ENCODE results near the gene RUVBL1. TPM values are rescaled to one million over a fixed set of nuclear protein-coding genes. Genes with fewer than 3 reads are reported as not detected.

RUVBL1 gene
- total RNA-seq, 8 experiments from 2014 or later = 38.9 to 156 (median 74.7) TPM

- no peak for ATAC-seq (replicated peaks in 6 of 8)
- Histone ChIP-seq H3K4me1 (replicated peaks in 1 of 2) (peaks cover 7 to 10% of the 10 kb centered on the region in 2 donors), H3K27ac (no peak overlapping the region), H3K4me3 (no peak overlapping the region)
- 6 to 57% (median 32%) methylated on average over 2 of the region's 2 CpGs; no CpG with 5 or more reads in 4 of the 10 experiments for WGBS, 10 experiments
- in situ Hi-C loops (cut with MboI; ENCODE audit: low pct_unique_long_range_greater_than_20kb in 2 of 9, low sequenced_read_pairs in 9 of 9, unreplicated experiment in 9 of 9) = no loop called here
These were observed 3.6 kb upstream of the RUVBL1 start for GRCh38 chr3:128127236-128127635.

GRCh38 chr3:128123156-128123537, 465 bp downstream of the RUVBL1 start:
- Histone ChIP-seq H3K27ac (peak overlapping the region; percentile 64 to 67), H3K4me3 (peak overlapping the region; percentile 66 to 79 (median 72)), H3K4me1 (replicated peaks in 1 of 2) (peaks cover 7 to 10% of the 10 kb centered on the region in 2 donors)
- in situ Hi-C loops (cut with MboI; ENCODE audit: low pct_unique_long_range_greater_than_20kb in 2 of 9, low sequenced_read_pairs in 9 of 9, unreplicated experiment in 9 of 9) = no loop called here
- ATAC-seq (replicated peaks in 6 of 8) = no peak
- WGBS, 10 experiments = 0 to 6% (median 0%) methylated on average over 2 to 12 of the region's 22 CpGs; no CpG with 5 or more reads in 2 of the 10 experiments

GRCh38 chr3:128122013-128122412, 1.6 kb downstream of the RUVBL1 start:
- in situ Hi-C loops (cut with MboI; ENCODE audit: low pct_unique_long_range_greater_than_20kb in 2 of 9, low sequenced_read_pairs in 9 of 9, unreplicated experiment in 9 of 9) = no loop called here
- Histone ChIP-seq H3K27ac (no peak overlapping the region), H3K4me1 (replicated peaks in 1 of 2) (peaks cover 7 to 10% of the 10 kb centered on the region in 2 donors), H3K4me3 (no peak overlapping the region)
- WGBS, 10 experiments = 100% methylated on average over 1 of the region's 1 CpG; no CpG with 5 or more reads in 3 of the 10 experiments
- no peak for ATAC-seq (replicated peaks in 6 of 8)

DNA sequence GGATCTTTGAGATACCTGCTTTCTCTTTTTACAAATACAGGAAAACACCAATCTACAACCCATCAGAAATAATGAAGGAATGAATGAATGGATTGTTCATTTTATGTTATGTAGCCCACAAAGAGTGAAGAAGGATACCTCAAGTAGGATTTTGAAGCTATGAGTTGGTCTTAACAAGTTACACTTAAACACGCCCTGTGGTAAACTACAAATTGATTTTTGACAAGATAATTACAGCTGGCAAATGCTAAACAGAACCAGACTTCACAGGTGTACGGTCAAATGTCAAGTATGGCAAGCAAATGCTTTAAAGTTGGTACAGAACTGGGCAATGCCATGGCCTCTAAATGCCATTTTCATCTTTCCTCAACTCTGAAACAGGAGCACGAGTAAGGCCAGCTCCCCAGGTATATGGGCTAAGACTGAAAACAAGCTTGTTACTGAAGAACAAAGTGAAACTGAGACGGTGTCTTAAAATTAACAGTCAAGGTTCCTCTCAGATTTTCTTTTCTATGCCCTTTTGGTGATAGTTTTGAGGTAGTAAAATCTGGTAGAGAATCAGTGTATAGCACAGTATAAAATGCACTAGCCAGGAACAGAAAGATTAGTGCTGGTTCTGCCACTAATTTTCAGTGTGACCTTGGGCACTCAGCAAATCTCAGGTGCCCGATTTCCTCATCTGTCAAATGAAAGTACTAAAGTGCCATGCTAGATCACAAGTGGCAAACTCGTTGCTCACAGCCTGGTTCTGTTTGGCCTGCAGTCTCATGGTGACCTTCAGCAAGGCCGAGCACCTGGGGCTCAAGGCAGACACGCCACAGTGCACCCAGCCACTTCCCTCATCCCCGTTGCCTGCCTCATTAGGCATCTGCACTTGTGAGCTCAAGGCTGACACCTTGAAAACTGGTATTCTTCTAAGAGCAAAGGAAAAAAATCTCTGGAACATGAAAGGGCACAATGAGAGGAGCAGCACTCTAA, 9.5 kb downstream of the RUVBL1 start:
- Histone ChIP-seq H3K4me3 (no peak overlapping the region), H3K27ac (no peak overlapping the region), H3K4me1 (replicated peaks in 1 of 2) (no peaks in the 10 kb centered on the region)
- 83 to 100% (median 90%) methylated on average over 1 to 8 of the region's 9 CpGs; no CpG with 5 or more reads in 1 of the 10 experiments for WGBS, 10 experiments
- no peak for ATAC-seq (replicated peaks in 6 of 8)
- in situ Hi-C loops (cut with MboI; ENCODE audit: low pct_unique_long_range_greater_than_20kb in 2 of 9, low sequenced_read_pairs in 9 of 9, unreplicated experiment in 9 of 9) = no loop called here

DNA sequence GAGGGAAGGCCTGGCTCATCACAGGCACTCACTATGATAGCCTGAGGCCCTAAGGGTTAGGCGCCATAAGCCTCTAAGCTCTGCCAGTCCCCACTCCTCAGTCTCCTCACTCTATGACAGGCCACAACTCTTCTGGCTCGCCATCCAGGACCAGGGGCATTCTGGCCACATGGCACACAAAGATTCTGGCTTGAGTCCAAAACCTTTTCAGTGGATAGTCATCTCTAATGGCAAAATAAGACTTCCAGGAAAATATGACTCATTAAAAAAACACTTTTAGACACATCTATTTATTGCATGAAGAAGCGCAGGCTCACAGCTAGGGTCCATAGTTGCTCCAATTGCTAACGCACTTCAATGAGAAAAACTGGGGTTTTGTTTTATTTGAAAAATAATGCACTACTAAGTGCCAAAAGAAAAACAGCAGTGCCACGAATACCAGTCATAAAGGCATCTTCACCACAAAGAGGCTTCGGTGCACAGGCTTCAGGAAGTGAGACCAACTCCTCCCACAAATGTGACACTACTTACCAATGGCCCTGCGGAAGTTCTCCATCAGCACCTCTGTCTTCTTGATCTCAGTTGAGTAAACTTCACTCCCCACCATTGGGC, 11.1 kb downstream of the RUVBL1 start:
- Histone ChIP-seq H3K4me3 (no peak overlapping the region), H3K4me1 (replicated peaks in 1 of 2) (no peaks in the 10 kb centered on the region), H3K27ac (no peak overlapping the region)
- WGBS, 10 experiments = 73 to 100% (median 91%) methylated on average over 1 to 6 of the region's 7 CpGs
- in situ Hi-C loops (cut with MboI; ENCODE audit: low pct_unique_long_range_greater_than_20kb in 2 of 9, low sequenced_read_pairs in 9 of 9, unreplicated experiment in 9 of 9) = no loop called here
- peak in 5 of 8 experiments; percentile 21 to 83 (median 52) for ATAC-seq (replicated peaks in 6 of 8)

DNA sequence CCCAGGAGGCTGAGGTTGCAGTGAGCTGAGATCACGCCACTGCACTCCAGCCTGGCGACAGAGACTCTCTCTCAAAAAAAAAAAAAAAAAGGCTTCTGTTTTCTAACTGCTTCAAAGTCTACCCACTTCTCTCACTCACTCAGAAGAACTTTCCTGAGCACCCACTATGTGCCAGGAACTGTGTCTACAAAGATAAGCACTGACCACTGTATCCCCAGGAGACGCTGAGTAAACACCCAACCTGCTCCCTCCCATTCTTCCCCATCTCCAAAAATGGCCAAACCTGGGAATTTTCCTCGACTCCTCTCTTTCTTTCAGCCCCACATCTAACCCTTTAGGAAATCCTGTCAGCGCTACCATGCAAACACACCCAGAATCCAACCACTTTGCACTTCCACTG, 12.5 kb downstream of the RUVBL1 start:
- no peak for ATAC-seq (replicated peaks in 6 of 8)
- no peak overlapping the region for H3K27ac ChIP-seq
- in situ Hi-C loops (cut with MboI; ENCODE audit: low pct_unique_long_range_greater_than_20kb in 2 of 9, low sequenced_read_pairs in 9 of 9, unreplicated experiment in 9 of 9) = no loop called here
- H3K4me3 ChIP-seq = no peak overlapping the region
- WGBS, 10 experiments = 80 to 100% (median 100%) methylated on average over 1 to 5 of the region's 5 CpGs; no CpG with 5 or more reads in 3 of the 10 experiments
- no peaks in the 10 kb centered on the region for H3K4me1 ChIP-seq (replicated peaks in 1 of 2)

GRCh38 chr3:128107834-128108233, 15.8 kb downstream of the RUVBL1 start:
- H3K27ac ChIP-seq = no peak overlapping the region
- H3K4me3 ChIP-seq = no peak overlapping the region
- H3K4me1 ChIP-seq (replicated peaks in 1 of 2) = peaks cover 0 to under 1% of the 10 kb centered on the region in 2 donors
- in situ Hi-C loops (cut with MboI; ENCODE audit: low pct_unique_long_range_greater_than_20kb in 2 of 9, low sequenced_read_pairs in 9 of 9, unreplicated experiment in 9 of 9) = no loop called here
- peak in 3 of 8 experiments; percentile 38 to 90 (median 45) for ATAC-seq (replicated peaks in 6 of 8)
- 60 to 100% (median 88%) methylated on average over 1 to 7 of the region's 8 CpGs for WGBS, 10 experiments

DNA sequence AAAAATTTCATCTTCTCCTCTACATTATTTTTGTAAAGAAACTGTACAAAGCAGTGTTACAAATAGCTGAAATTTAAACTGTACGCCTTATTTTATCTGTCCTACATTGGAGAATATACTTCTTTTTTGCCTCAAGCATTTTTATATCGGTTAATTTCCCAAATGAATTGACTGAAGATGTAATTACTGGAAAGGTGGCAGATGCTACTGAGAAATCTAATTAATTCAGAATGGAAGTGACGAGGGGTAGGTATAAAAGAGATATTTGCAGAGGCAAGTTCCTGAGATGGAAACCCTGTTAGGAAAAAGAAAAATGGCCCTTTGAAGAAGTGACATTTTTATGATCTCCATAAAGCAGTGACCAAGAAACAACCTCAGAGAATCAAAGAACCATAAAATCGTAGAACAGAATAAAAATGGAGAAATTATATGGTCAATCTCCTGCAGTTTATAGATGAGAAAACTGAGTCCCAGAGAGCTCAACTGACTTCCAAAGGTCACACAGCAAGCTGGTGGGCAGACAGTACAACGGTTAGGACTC, 20.4 kb downstream of the RUVBL1 start:
- ATAC-seq (replicated peaks in 6 of 8) = no peak

GRCh38 chr3:128100638-128101037, 23.0 kb downstream of the RUVBL1 start:
- Histone ChIP-seq H3K4me3 (no peak overlapping the region), H3K27ac (no peak overlapping the region)

More for the DNA sequence above, 20.4 kb downstream of the RUVBL1 start:
- no peak overlapping the region for H3K27ac ChIP-seq
- in situ Hi-C loops (cut with MboI; ENCODE audit: low pct_unique_long_range_greater_than_20kb in 2 of 9, low sequenced_read_pairs in 9 of 9, unreplicated experiment in 9 of 9) = no loop called here
- peaks cover 8 to 10% of the 10 kb centered on the region in 2 donors for H3K4me1 ChIP-seq (replicated peaks in 1 of 2)
- H3K4me3 ChIP-seq = no peak overlapping the region
- 48 to 100% (median 80%) methylated on average over 2 to 5 of the region's 5 CpGs for WGBS, 10 experiments

GRCh38 chr3:128100161-128100560, 23.5 kb downstream of the RUVBL1 start:
- in situ Hi-C loops (cut with MboI; ENCODE audit: low pct_unique_long_range_greater_than_20kb in 2 of 9, low sequenced_read_pairs in 9 of 9, unreplicated experiment in 9 of 9) = no loop called here
- Histone ChIP-seq H3K4me1 (replicated peaks in 1 of 2) (peaks cover 8 to 10% of the 10 kb centered on the region in 2 donors), H3K27ac (peak overlapping the region in 1 of 2 donors; percentile 13), H3K4me3 (no peak overlapping the region)
- 55 to 100% methylated on average over 3 of the region's 3 CpGs; no CpG with 5 or more reads in 8 of the 10 experiments for WGBS, 10 experiments
- peak in 5 of 8 experiments; percentile 53 to 85 (median 70) for ATAC-seq (replicated peaks in 6 of 8)

More at GRCh38 chr3:128100638-128101037, 23.0 kb downstream of the RUVBL1 start:
- WGBS, 10 experiments = 84 to 100% (median 100%) methylated on average over 1 to 2 of the region's 2 CpGs; no CpG with 5 or more reads in 5 of the 10 experiments
- in situ Hi-C loops (cut with MboI; ENCODE audit: low pct_unique_long_range_greater_than_20kb in 2 of 9, low sequenced_read_pairs in 9 of 9, unreplicated experiment in 9 of 9) = no loop called here
- ATAC-seq (replicated peaks in 6 of 8) = no peak
- peaks cover 8 to 10% of the 10 kb centered on the region in 2 donors for H3K4me1 ChIP-seq (replicated peaks in 1 of 2)

DNA sequence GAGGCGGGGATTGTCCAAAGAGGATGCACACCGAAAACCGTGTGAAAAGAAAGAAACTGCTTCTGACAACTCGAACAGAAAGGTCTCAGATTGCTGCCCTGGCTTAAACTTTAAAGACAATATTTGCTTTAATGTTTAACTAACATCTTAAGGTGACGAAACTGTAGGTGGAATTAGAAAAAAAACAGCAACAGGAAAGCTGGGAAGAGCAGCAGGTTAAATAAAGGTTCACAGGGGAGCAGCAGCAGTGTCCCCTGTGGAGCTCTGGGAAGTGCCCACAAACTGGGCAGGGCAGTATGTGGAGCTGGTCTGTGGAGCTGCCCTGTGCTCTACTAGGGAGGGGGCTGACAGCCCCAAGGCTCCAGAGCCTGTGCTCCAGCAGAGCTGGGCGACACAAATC, 25.4 kb downstream of the RUVBL1 start:
- WGBS, 10 experiments = 83 to 100% (median 89%) methylated on average over 1 to 5 of the region's 6 CpGs; no CpG with 5 or more reads in 3 of the 10 experiments
- ATAC-seq (replicated peaks in 6 of 8) = no peak

GRCh38 chr3:128095222-128095703, 28.3 kb downstream of the RUVBL1 start:
- peak; percentile 94 to 100 (median 97) for ATAC-seq (replicated peaks in 6 of 8)
- no peak overlapping the region for H3K27ac ChIP-seq
- H3K4me1 ChIP-seq (replicated peaks in 1 of 2) = peaks cover 0 to 4% of the 10 kb centered on the region in 2 donors
- in situ Hi-C loops (cut with MboI; ENCODE audit: low pct_unique_long_range_greater_than_20kb in 2 of 9, low sequenced_read_pairs in 9 of 9, unreplicated experiment in 9 of 9) = loop anchor here in 1 of 9 experiments (25.0 kb wide), 2 partner anchors 392 to 517 kb away; partner anchors contain the start of gene GATA2
- H3K4me3 ChIP-seq = no peak overlapping the region
- WGBS, 10 experiments = 71 to 90% (median 78%) methylated on average over 1 to 6 of the region's 6 CpGs; no CpG with 5 or more reads in 5 of the 10 experiments

More for the DNA sequence above, 25.4 kb downstream of the RUVBL1 start:
- Histone ChIP-seq H3K4me1 (replicated peaks in 1 of 2) (peaks cover 8 to 10% of the 10 kb centered on the region in 2 donors), H3K4me3 (no peak overlapping the region), H3K27ac (no peak overlapping the region)
- in situ Hi-C loops (cut with MboI; ENCODE audit: low pct_unique_long_range_greater_than_20kb in 2 of 9, low sequenced_read_pairs in 9 of 9, unreplicated experiment in 9 of 9) = loop anchor here in 1 of 9 experiments (25.0 kb wide), 2 partner anchors 389 to 514 kb away; partner anchors contain the start of gene GATA2

All from motor neuron (in vitro differentiated cells).